ENCODE results near the gene SV2B.
"Not testable (repeated sequence)": the region's sequence is repeated elsewhere in the genome, so short reads cannot be mapped to it uniquely, and the experiment has no call there.

Gene SV2B

DNA sequence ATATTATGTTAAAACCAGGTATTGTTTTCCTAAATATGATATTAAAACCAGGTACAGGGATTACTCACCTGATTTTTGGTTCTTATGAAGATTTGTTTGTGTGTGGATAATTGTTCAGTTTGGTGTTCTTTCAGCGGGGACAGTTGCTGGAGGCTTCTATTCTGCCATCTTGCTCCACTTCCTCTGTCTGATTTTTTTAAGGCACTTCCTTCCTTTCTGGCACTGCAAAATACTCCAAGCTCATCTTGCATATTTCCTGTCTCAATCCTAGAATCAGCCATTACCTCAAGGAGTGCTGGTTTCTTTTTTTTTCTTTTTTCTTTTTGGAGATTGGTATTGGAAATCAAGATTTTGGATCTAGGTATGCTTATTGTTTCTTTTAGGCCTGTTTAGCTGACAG lies 229.9 kb downstream of the SV2B start:
- DNase-seq, result no peak

DNA sequence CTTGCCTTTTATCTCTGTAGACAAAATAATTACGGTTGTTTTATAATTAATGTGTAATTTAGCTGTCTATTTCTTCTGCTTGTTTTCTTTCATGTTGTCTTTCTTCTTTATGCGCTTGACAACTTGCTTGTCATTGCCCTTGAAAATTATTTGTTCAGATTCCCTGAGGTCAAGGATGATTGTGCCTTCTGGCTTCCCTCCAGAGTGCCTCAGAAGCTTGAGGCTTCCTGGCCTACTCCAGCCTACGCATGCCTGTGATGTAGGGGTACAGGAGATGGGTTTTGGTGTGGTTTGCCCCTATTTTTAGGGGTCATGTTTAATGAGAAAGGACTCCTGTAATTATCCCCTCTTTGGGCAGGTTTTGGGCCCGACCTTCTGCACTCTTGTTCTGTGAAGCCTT lies 231.5 kb downstream of the SV2B start:
- no peak for DNase-seq

DNA sequence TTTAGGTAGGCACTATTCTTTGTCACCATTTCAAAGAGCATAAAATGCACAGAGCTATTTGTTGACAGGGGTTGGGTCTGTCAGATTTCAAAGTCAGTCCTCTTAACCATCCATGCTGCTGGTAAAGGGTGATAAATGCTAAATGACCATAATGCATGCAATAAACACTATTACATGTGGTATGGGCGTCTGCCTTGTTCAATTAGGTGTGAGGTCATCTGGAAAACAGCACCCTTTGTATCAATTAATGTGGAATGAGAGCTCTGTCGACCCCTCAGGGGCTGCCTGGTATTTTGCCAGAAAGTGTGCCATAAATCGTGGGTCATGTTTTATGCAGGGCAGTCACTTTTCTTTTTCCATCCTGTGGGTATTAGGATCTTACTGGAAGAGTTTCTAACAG lies 235.6 kb downstream of the SV2B start:
- DNase-seq, result no peak

GRCh38 chr15:91336687-91337086 lies 236.6 kb downstream of the SV2B start:
- DNase-seq, result no peak

DNA sequence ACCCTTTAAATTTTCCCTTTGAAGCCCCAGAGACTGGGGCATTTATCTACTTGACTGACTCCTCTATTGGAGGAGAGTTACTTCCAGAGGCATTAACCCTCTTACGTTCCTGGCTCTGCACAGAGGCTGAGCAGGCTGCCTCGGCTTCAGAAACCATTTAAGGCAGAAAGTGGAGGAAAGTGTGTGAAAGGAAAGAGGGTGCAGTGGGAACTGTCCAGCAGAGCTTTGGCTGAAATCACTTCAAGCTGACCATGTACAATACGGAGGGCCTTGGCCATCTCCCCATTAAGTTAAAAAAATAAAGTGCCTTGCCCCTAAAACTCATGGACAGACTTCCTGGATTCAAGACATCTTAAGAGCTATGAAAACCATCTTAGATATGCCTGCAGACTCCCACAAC lies 238.7 kb downstream of the SV2B start:
- DNase-seq, result no peak

GRCh38 chr15:91342097-91342496 lies 242.0 kb downstream of the SV2B start:
- no peak for DNase-seq

GRCh38 chr15:91344912-91345311 lies 244.9 kb downstream of the SV2B start:
- not testable (repeated sequence) for DNase-seq

DNA sequence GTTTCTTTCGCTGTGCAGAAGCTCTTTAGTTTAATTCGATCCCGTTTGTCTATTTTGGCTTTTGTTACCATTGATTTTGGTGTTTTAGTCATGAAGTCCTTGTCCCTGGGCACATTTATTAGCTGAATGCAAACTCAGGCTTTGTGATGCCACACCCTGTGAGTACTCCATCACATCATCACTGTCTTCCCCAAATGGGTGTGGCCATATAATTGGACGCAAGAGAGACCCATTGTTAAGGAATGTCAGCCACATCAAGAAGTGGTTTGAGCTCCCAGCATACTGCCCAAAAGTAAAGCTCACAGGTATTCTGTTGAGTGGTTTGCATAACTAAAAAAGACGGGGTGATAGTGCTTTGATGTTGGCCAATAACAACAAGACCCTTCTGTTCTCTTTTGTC lies 245.7 kb downstream of the SV2B start:
- DNase-seq, result no peak

- no peak for DNase-seq
Measured at GRCh38 chr15:91346259-91346658, 246.2 kb downstream of the SV2B start.

- DNase-seq, result no peak
Measured at GRCh38 chr15:91348752-91349500, 248.9 kb downstream of the SV2B start.
